Neutrophil (primary cell): ENCODE measurements around the gene ITGB1BP2.
"Not testable (repeated sequence)": the region's sequence is repeated elsewhere in the genome, so short reads cannot be mapped to it uniquely, and the experiment has no call there.

Experiments used
- H3K27ac ChIP-seq: fragments of 200-600 bp; sonication (generic); 2 replicates; pipeline ENCODE4 v1.5.1; 2016; ENCODE audit warnings: mild to moderate bottlenecking, moderate library complexity
- H3K27me3 ChIP-seq: fragments of 200-600 bp; sonication (generic); 2 replicates; pipeline ENCODE4 v1.6.0; 2016; ENCODE audit warnings: mild to moderate bottlenecking
- H3K36me3 ChIP-seq: fragments of 200-600 bp; sonication (generic); 2 replicates; pipeline ENCODE4 v1.5.1; 2017
- H3K4me1 ChIP-seq, 2 experiments: fragments of 200-600 bp in 1 of 2; sonication (generic) in 1 of 2; 1 replicate in 1 of 2; 2 replicates in 1 of 2; pipeline versions ENCODE4 v1.5.1 to v1.6.1; 2013 to 2016; ENCODE audit warnings: low read depth in 1 of 2, low read length in 1 of 2, mild to moderate bottlenecking in 1 of 2, moderate library complexity in 1 of 2; ENCODE audit not compliant: control insufficient read depth in 1 of 2, insufficient read depth in 1 of 2
- H3K4me3 ChIP-seq, 2 experiments: fragments of 200-600 bp in 1 of 2; sonication (generic) in 1 of 2; 1 replicate in 1 of 2; 2 replicates in 1 of 2; pipeline ENCODE4 v1.5.1; 2013 to 2016; ENCODE audit warnings: low read depth in 1 of 2, low read length in 1 of 2, mild to moderate bottlenecking in 1 of 2, moderate library complexity in 1 of 2
- H3K9me3 ChIP-seq: fragments of 200-600 bp; sonication (generic); 2 replicates; pipeline ENCODE4 v1.5.1; 2016
- TF ChIP-seq, protein P1 (sequence below): fragments of 200-600 bp; sonication (generic); IDR thresholded peaks from 2 replicates; pipeline ENCODE4 v1.5.1; 2016; ENCODE audit warnings: antibody characterized with exemption

The ITGB1BP2 gene

DNA sequence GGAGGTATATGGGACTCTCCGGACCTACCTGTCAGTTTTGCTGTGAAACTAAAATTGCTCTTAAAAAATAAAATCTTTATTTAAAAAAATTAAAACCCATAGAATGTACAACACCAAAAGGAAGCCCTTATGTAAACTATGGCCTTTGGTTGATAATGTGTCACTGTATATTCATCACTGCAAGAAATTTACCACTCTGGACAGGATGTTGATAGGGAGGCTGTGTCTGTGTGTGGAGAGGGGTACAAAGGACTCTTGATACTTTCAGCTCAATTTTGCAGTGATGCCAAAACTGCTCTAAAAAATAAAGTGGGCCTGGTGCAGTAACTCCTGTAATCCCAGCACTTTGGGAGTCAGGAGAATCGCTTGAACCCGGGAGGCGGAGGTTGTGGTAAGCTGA, 44.7 kb upstream of the ITGB1BP2 start:
- Histone ChIP-seq H3K36me3 (no peaks in the 10 kb centered on the region), H3K9me3 (no peaks in the 10 kb centered on the region), H3K4me1 (peaks cover 10 to 14% of the 10 kb centered on the region in 2 experiments), H3K4me3 (no peak overlapping the region), H3K27ac (no peak overlapping the region), H3K27me3 (no peaks in the 10 kb centered on the region)
- TF ChIP-seq, protein P1, sequence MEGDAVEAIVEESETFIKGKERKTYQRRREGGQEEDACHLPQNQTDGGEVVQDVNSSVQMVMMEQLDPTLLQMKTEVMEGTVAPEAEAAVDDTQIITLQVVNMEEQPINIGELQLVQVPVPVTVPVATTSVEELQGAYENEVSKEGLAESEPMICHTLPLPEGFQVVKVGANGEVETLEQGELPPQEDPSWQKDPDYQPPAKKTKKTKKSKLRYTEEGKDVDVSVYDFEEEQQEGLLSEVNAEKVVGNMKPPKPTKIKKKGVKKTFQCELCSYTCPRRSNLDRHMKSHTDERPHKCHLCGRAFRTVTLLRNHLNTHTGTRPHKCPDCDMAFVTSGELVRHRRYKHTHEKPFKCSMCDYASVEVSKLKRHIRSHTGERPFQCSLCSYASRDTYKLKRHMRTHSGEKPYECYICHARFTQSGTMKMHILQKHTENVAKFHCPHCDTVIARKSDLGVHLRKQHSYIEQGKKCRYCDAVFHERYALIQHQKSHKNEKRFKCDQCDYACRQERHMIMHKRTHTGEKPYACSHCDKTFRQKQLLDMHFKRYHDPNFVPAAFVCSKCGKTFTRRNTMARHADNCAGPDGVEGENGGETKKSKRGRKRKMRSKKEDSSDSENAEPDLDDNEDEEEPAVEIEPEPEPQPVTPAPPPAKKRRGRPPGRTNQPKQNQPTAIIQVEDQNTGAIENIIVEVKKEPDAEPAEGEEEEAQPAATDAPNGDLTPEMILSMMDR = no peak

DNA sequence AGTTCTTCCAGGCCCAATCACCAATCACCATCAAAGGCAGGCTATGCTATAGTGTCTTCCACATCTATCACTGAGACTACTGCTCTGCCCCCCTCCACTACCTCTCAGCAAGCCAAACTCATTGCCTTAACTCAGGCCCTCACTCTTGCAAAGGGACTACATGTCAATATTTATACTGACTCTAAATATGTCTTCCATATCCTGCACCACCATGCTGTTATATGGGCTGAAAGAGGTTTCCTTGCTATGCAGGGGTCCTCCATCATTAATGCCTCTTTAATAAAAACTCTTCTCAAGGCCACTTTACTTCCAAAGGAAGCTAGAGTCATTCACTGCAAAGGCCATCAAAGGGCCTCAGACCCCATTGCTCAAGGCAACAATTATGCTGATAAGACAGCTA, 32.9 kb upstream of the ITGB1BP2 start:
- H3K27me3 ChIP-seq, H3K36me3 ChIP-seq, H3K9me3 ChIP-seq, H3K4me3 ChIP-seq, H3K27ac ChIP-seq, H3K4me1 ChIP-seq: not testable (repeated sequence)

DNA sequence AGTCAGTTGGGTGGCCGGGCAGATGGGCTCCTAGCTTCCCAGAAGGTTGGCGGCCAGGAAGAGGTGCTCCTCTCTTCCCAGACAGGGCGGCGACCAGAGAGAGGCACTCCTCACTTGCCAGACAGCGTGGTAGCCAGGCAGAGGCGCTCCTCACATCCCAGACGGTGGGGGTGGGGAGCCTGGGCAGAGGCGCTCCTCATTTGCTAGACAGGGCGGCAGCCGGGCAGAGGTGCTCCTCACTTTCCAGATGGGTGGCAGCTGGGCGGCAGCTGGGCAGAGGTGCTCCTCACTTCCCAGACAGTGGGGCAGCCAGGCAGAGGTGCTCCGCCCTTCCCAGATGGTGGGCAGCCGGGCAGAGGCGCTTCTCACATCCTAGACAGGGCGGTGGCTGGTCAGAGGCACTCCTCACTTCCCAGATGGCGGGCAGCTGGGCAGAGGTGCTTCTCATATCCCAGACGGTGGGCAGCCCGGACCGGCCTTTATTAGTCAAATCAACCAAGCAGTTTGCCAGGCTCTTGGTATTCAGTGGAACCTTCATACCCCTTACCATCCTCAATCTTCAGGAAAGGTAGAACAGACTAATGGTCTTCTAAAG, 31.7 kb upstream of the ITGB1BP2 start:
- TF ChIP-seq, protein P1 = no peak
- Histone ChIP-seq H3K27me3 (no peaks in the 10 kb centered on the region), H3K9me3 (no peaks in the 10 kb centered on the region), H3K4me3 (no peak overlapping the region), H3K36me3 (no peaks in the 10 kb centered on the region), H3K4me1 (no peaks in the 10 kb centered on the region), H3K27ac (no peak overlapping the region)

DNA sequence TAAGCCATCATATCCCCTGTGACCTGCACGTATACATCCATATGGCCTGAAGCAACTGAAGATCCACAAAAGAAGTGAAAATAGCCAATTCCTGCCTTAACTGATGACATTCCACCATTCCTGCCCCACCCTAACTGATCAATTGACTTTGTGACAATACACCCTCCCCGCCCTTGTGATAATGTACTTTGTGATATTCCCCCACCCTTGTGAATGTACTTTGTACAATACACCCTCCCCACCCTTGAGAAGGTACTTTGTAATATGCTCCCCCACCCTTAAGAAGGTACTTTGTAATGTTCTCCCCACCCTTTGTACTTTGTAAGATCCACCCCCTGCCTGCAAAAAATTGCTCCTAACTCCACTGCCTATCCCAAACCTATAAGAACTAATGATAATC, 29.2 kb upstream of the ITGB1BP2 start:
- H3K36me3 ChIP-seq, H3K4me1 ChIP-seq, H3K27ac ChIP-seq, H3K4me3 ChIP-seq, H3K27me3 ChIP-seq, H3K9me3 ChIP-seq: not testable (repeated sequence)

DNA sequence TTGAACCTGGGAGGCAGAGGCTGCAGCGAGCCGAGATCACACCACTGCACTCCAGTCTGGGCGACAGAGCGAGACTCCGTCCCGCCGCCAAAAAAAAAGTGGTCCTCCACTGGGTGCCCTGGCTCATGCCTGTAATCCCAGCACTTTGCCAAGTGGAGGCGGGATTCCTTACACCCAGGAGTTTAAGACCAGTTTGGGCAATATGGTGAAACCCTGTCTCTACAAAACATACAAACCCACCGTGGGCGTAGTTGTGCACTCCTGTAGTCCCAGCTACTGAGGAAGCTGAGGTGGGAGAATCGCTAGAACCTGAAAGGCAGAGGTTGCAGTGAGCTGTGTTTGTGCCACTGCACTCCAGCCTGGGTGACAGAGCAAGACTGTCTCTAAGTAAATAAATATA, 20.2 kb upstream of the ITGB1BP2 start:
- H3K27me3 ChIP-seq, H3K27ac ChIP-seq, H3K4me3 ChIP-seq, H3K9me3 ChIP-seq, H3K36me3 ChIP-seq: not testable (repeated sequence)
- peaks cover 13 to 22% of the 10 kb centered on the region in 2 experiments for H3K4me1 ChIP-seq

DNA sequence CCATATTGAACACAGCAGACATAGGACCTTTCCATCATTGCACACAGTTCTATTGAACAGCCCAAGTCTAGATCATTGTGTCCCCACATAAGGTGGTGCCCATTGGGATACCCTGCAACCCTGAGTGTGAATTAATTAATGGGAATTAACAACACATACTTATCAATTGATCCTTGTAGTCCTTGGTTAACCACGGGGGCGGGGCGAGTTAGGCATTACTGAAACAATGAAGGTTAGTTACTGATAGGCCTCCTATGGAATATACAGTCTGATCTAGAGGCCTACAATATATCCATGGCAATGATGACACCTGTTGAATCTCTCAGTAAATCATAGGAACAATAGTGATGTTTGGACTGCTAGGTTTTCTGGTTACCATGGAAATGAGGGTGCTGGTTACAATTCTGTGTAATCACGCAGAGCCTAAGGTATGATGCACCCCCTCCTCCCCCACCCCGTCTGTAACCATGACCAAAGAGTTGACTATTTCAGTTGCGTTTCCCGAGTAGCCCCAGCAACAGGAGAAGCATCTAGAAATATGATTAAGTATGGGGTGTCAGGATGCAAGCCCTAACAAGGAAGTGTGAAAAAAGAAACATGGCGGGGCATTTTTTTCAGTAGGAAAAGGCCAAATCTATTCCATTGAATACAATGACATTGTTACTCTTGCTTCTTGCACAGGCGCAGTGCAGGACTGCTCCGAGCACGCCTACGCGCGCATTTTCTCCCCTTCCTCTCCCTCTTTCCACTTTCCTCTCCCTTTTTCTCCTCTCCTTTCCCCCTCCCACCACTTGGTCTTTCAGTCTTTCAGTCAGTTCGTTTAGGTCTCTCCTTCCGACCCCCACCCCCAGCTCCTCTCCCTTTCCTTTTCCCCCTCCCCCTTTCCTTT, 18.8 kb upstream of the ITGB1BP2 start:
- no peaks in the 10 kb centered on the region for H3K27me3 ChIP-seq

More for the DNA sequence above, 18.8 kb upstream of the ITGB1BP2 start:
- TF ChIP-seq, protein P1 = no peak
- no peaks in the 10 kb centered on the region for H3K36me3 ChIP-seq
- H3K4me1 ChIP-seq = peaks cover 13 to 22% of the 10 kb centered on the region in 2 experiments
- H3K9me3 ChIP-seq = no peaks in the 10 kb centered on the region
- peak overlapping the region; percentile 69 to 76 for H3K4me3 ChIP-seq
- H3K27ac ChIP-seq = peak overlapping the region; percentile 90
